ACHN (cell line): Measurements from ENCODE around the gene ATG4D.
"Not testable (repeated sequence)": the region's sequence is repeated elsewhere in the genome, so short reads cannot be mapped to it uniquely, and the experiment has no call there.

ENCODE experiments used
- DNase-seq: peaks from one replicate; pipeline ENCODE4 v3.0.0-alpha.2; 2015
- in situ Hi-C: cut with HindIII; loops from 2 replicates; pipeline ENCODE4 v1.10.0; 2017; ENCODE audit warnings: low sequenced_read_pairs, low pct_ligation_motif_present, low pct_unique_long_range_greater_than_20kb

The ATG4D gene

DNA sequence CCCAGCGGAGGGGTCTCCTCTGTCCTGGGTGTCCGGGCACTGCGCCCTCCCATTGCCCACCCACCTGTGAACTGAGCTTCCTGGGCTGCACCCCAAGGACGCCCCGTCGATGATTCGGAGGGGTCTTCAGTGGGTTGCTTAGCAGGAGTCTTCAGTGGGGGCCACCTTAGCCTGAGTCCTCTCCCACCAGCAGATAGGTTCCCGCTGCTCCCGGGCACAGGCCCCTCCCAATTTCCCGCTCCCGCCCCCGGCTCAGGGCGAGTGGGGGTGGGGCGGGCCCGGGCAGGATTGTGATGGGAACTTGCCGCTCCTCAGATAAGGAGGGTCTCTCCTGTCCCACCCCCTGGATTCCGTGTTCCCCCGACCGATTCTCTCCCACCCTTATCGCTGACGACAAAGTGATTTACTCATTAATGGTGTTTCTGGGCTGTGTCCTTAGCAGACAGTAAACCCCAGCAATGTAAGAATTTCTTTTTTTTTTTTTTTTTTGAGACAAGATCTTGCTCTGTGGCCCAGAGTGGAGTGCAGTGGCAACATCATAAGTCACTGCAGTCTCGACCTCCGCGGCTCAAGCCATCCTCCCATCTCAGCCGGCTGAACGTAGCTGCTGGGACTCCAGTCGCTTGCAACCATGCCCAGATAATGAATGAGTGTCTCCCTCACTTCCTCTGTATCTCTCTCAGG, 25.8 kb upstream of the ATG4D start:
- in situ Hi-C loops = no loop called here
- DNase-seq = peak; percentile 14

DNA sequence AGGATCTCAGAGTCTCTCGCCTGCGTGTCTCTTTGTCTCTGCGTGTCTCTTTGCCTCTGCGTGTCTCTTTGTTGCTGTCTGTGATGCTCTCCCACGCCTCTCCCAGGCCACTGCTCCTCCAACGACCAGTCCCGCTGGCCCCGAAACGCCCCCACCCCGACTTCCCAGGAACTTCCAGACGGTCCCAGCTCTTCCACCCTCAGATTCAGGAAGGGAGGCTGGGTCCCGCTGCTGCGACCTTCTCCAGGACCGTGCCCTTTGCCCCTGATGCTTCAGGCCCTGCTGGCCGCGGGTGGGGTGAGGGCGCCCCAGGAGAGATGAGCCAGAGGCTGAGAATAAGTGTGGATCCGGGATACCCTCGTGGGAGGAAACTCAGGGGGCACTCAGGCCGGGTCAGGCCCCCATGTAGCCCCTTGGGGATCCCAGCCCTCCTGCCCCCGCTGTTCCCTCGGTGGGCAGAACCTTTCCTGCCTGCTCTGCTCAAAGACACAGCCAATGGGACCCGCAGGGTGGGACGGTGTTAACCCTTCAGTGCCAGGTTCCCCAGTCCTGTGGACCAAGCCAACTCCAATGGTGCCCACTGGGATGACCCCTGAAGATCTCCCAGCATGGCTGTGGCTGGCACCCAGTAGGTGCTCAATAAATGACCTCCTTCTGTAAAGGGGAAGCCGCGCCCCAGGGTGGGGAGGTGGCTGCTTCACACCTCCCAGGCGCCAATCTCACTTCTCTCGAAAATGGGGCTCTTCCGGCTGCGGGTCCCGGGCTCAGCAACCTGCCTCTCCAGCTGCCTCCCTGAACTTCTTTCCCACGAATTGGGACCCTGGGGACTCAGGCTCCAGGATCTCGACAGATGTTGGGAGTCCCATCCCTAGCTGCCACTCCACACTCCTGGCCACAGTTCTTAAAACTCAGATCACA, 25.0 kb upstream of the ATG4D start:
- no peak for DNase-seq
- in situ Hi-C loops = no loop called here

GRCh38 chr19:10519421-10519820, 24.3 kb upstream of the ATG4D start:
- DNase-seq = no peak
- in situ Hi-C loops = no loop called here

GRCh38 chr19:10520652-10521318, 22.9 kb upstream of the ATG4D start:
- DNase-seq = no peak
- in situ Hi-C loops = no loop called here

- no peak for DNase-seq
- in situ Hi-C loops = no loop called here
These were observed 22.1 kb upstream of the ATG4D start for GRCh38 chr19:10521461-10522171.

DNA sequence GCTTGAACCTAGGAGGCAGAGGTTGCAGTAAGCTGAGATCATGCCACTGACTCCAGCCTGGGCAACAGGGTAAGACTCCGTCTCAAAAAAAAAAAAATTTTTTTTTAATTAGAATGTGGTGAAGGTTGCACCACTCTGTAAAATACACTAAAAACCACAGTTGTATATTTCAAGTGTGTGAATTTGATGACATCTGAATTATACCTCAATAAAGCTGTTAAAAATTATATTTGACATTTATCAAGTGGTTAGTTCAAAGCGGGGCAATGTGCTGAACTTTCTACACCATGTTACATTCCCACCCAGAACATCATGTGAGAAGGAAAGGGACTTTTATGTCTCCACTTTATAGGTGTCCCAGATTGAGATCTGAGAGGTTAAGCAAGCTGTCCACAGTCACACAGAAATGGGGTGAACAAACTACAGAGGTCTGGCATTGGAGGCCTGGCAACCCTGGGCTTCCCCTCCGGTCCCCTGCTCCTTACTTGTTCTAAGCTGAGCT, 20.5 kb upstream of the ATG4D start:
- DNase-seq = no peak
- in situ Hi-C loops = no loop called here

GRCh38 chr19:10525636-10526035, 18.1 kb upstream of the ATG4D start:
- no peak for DNase-seq
- in situ Hi-C loops = no loop called here

- in situ Hi-C loops, DNase-seq: not testable (repeated sequence)
These were observed 16.8 kb upstream of the ATG4D start for GRCh38 chr19:10526887-10527286.

DNA sequence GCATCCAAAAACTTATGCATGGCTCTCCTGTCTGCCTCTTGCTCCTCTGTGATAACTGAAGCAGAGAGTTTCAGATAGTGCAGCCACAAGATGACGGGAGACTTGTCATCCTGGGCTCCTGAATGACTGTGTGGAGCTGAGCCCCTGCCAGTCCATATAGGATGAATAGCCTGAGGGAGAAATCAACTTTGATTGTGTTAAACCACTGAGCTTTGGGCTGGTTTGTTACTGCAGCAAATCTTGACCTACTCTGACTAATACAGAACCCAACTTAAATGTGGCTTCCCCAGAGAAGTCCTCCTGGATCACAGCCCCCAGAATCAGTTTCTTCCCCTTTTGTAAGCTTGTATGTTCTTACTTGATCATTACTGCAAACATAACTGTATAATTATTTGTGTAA, 11.2 kb upstream of the ATG4D start:
- DNase-seq = no peak
- in situ Hi-C loops = no loop called here

GRCh38 chr19:10533646-10534386, 9.9 kb upstream of the ATG4D start:
- DNase-seq = no peak
- in situ Hi-C loops = no loop called here

DNA sequence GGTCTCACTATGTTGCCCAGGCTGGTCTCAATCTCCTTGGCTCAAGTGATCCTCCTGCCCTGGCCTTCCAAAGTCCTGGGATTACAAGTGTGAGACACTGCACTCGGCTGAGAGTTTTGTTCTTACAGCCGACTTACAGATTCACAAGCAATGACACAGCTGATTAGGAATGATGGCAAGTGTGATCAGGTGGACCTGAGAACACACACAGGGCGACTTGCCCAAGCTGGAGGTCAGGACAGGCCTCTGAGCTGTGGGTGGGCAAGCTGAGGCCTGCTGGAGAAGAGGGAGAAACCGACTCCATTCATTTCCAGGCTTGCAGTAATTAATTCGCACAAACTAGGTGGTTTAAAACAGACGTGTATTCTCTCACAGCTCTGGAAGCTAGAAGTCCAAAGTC, 8.1 kb upstream of the ATG4D start:
- DNase-seq = no peak
- in situ Hi-C loops = no loop called here

- in situ Hi-C loops = no loop called here
- no peak for DNase-seq
These were observed 6.0 kb upstream of the ATG4D start for GRCh38 chr19:10537668-10538067.

GRCh38 chr19:10538204-10538983, 5.3 kb upstream of the ATG4D start:
- in situ Hi-C loops = no loop called here
- DNase-seq = no peak

GRCh38 chr19:10539016-10539415, 4.7 kb upstream of the ATG4D start:
- DNase-seq, in situ Hi-C loops: not testable (repeated sequence)

DNA sequence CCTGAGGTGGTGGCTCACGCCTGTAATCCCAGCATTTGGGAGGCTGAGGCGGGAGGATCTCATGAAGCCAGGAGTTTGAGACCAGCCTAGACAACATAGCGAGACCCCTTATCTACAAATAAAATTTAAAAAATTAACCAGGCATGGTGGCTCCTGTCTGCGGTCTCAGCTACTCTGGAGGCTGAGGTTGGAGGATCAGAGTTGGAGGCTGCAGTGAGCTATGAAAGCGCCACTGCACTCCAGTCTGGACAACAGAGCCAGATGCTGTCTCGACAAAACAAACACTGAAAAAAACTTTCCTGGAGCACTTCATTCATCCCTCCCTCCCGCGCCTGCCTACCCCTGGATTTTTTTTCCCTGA, 665 bp upstream of the ATG4D start:
- no peak for DNase-seq

DNA sequence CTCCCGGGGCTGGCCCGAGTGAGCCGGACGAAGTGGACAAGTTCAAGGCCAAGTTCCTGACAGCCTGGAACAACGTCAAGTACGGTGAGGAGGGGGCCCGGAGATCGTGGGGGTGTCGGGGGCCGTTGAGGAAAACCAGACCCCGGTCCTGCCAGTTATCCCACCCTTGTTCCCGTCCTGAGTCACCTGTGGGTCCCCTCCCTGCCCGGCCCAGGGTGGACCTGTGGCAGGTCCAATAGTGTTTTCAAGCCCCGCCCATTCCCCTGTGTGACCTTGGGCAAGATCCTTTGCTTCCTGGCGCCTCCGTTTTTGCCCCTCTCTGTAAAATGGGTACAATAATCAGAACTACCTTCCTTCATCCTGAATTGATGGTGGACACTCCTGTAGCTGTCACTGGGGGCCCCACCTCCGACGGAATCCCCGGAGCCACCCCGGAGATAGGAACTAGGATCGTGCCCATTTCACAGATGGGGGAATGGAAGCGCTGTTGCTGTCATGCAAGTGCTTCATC, 593 bp downstream of the ATG4D start:
- in situ Hi-C loops = no loop called here
- no peak for DNase-seq

More for the DNA sequence above, 665 bp upstream of the ATG4D start:
- in situ Hi-C loops = no loop called here

- DNase-seq = no peak
- in situ Hi-C loops = no loop called here
These were observed 1.1 kb downstream of the ATG4D start for GRCh38 chr19:10544753-10545251.
